HAP-1 (cell line): ENCODE measurements around the gene PRKCE.

Experiments
- DNase-seq, 2 experiments: peaks; one replicate each; pipeline ENCODE4 v3.0.0-alpha.2; 2016 to 2020; ENCODE audit warnings: low spot score in 2 of 2
- H3K27me3 ChIP-seq: fragments of 250-450 bp; sonication (Bioruptor Pico); 2 replicates; pipeline ENCODE4 v1.5.1; 2020; ENCODE audit warnings: low read depth, mild to moderate bottlenecking, moderate library complexity
- H3K36me3 ChIP-seq: fragments of 250-450 bp; sonication (Bioruptor Pico); replicated peaks from 2 replicates; pipeline ENCODE4 v1.5.1; 2020; ENCODE audit warnings: mild to moderate bottlenecking
- H3K4me1 ChIP-seq: fragments of 250-450 bp; sonication (Bioruptor Pico); 2 replicates; pipeline ENCODE4 v1.5.1; 2020; ENCODE audit warnings: mild to moderate bottlenecking
- H3K4me3 ChIP-seq: fragments of 250-450 bp; sonication (Bioruptor Pico); 2 replicates; pipeline ENCODE4 v1.5.1; 2020; ENCODE audit warnings: mild to moderate bottlenecking, moderate library complexity
- H3K9me3 ChIP-seq: fragments of 250-450 bp; sonication (Bioruptor Pico); 2 replicates; pipeline ENCODE4 v1.5.1; 2020; ENCODE audit warnings: mild to moderate bottlenecking, moderate library complexity
- in situ Hi-C: fragments of 300-500 bp; cut with MboI; formaldehyde crosslinking; loops from 3 replicates; pipeline ENCODE4 v1.14.3; 2020; ENCODE audit warnings: low sequenced_read_pairs, inconsistent platforms, mixed read lengths

The PRKCE gene

GRCh38 chr2:46025676-46026075 lies 374.2 kb downstream of the PRKCE start:
- H3K9me3 ChIP-seq, result no peaks in the 10 kb centered on the region
- no peak for DNase-seq
- no peaks in the 10 kb centered on the region for H3K36me3 ChIP-seq
- no peak overlapping the region for H3K4me3 ChIP-seq
- in situ Hi-C loops, result no loop called here
- H3K4me1 ChIP-seq, result no peaks in the 10 kb centered on the region
- no peaks in the 10 kb centered on the region for H3K27me3 ChIP-seq

- Histone ChIP-seq H3K4me3 (no peak overlapping the region), H3K9me3 (no peaks in the 10 kb centered on the region), H3K27me3 (no peaks in the 10 kb centered on the region), H3K4me1 (no peaks in the 10 kb centered on the region), H3K36me3 (no peaks in the 10 kb centered on the region)
- no peak for DNase-seq
- in situ Hi-C loops, result no loop called here
Observed at GRCh38 chr2:46026431-46026830, 375.0 kb downstream of the PRKCE start.

- Histone ChIP-seq H3K27me3 (no peaks in the 10 kb centered on the region), H3K9me3 (no peaks in the 10 kb centered on the region), H3K4me3 (no peak overlapping the region), H3K4me1 (no peaks in the 10 kb centered on the region), H3K36me3 (no peaks in the 10 kb centered on the region)
- in situ Hi-C loops, result no loop called here
- no peak for DNase-seq
Observed at GRCh38 chr2:46029332-46029811, 377.9 kb downstream of the PRKCE start.

- in situ Hi-C loops, result no loop called here
- DNase-seq, result no peak
- Histone ChIP-seq H3K9me3 (no peaks in the 10 kb centered on the region), H3K4me3 (no peak overlapping the region), H3K27me3 (no peaks in the 10 kb centered on the region), H3K36me3 (no peaks in the 10 kb centered on the region), H3K4me1 (no peaks in the 10 kb centered on the region)
Observed at GRCh38 chr2:46030330-46030729, 378.9 kb downstream of the PRKCE start.

- Histone ChIP-seq H3K9me3 (no peaks in the 10 kb centered on the region), H3K36me3 (no peaks in the 10 kb centered on the region), H3K4me3 (no peak overlapping the region), H3K27me3 (no peaks in the 10 kb centered on the region), H3K4me1 (no peaks in the 10 kb centered on the region)
- in situ Hi-C loops, result no loop called here
- DNase-seq, result no peak
Observed at GRCh38 chr2:46032161-46032813, 380.8 kb downstream of the PRKCE start.

GRCh38 chr2:46032996-46033395 lies 381.5 kb downstream of the PRKCE start:
- Histone ChIP-seq H3K27me3 (no peaks in the 10 kb centered on the region), H3K4me3 (no peak overlapping the region), H3K36me3 (no peaks in the 10 kb centered on the region), H3K4me1 (no peaks in the 10 kb centered on the region), H3K9me3 (no peaks in the 10 kb centered on the region)
- DNase-seq, result no peak
- in situ Hi-C loops, result no loop called here

GRCh38 chr2:46034535-46034934 lies 383.1 kb downstream of the PRKCE start:
- Histone ChIP-seq H3K4me3 (no peak overlapping the region), H3K9me3 (no peaks in the 10 kb centered on the region), H3K36me3 (no peaks in the 10 kb centered on the region), H3K27me3 (no peaks in the 10 kb centered on the region), H3K4me1 (no peaks in the 10 kb centered on the region)
- DNase-seq, result no peak
- in situ Hi-C loops, result no loop called here

- Histone ChIP-seq H3K9me3 (no peaks in the 10 kb centered on the region), H3K4me3 (no peak overlapping the region), H3K36me3 (no peaks in the 10 kb centered on the region), H3K27me3 (no peaks in the 10 kb centered on the region), H3K4me1 (no peaks in the 10 kb centered on the region)
- no peak for DNase-seq
- in situ Hi-C loops, result no loop called here
Observed at GRCh38 chr2:46036929-46037328, 385.5 kb downstream of the PRKCE start.

GRCh38 chr2:46039543-46040303 lies 388.2 kb downstream of the PRKCE start:
- in situ Hi-C loops, result no loop called here
- no peaks in the 10 kb centered on the region for H3K4me1 ChIP-seq
- no peaks in the 10 kb centered on the region for H3K9me3 ChIP-seq
- no peaks in the 10 kb centered on the region for H3K36me3 ChIP-seq
- no peaks in the 10 kb centered on the region for H3K27me3 ChIP-seq
- H3K4me3 ChIP-seq, result no peak overlapping the region
- DNase-seq, result no peak

- in situ Hi-C loops, result no loop called here
- no peaks in the 10 kb centered on the region for H3K36me3 ChIP-seq
- no peak for DNase-seq
- no peaks in the 10 kb centered on the region for H3K4me1 ChIP-seq
- no peaks in the 10 kb centered on the region for H3K9me3 ChIP-seq
- H3K27me3 ChIP-seq, result no peaks in the 10 kb centered on the region
- H3K4me3 ChIP-seq, result no peak overlapping the region
Observed at GRCh38 chr2:46040563-46041155, 389.2 kb downstream of the PRKCE start.

GRCh38 chr2:46041434-46041833 lies 390.0 kb downstream of the PRKCE start:
- DNase-seq, result no peak
- Histone ChIP-seq H3K9me3 (no peaks in the 10 kb centered on the region), H3K36me3 (no peaks in the 10 kb centered on the region), H3K4me1 (no peaks in the 10 kb centered on the region), H3K27me3 (no peaks in the 10 kb centered on the region), H3K4me3 (no peak overlapping the region)
- in situ Hi-C loops, result no loop called here

GRCh38 chr2:46042207-46042637 lies 390.7 kb downstream of the PRKCE start:
- H3K36me3 ChIP-seq, result no peaks in the 10 kb centered on the region
- no peak for DNase-seq
- no peaks in the 10 kb centered on the region for H3K4me1 ChIP-seq
- H3K4me3 ChIP-seq, result no peak overlapping the region
- no peaks in the 10 kb centered on the region for H3K9me3 ChIP-seq
- in situ Hi-C loops, result no loop called here
- no peaks in the 10 kb centered on the region for H3K27me3 ChIP-seq

GRCh38 chr2:46042711-46043110 lies 391.2 kb downstream of the PRKCE start:
- DNase-seq, result no peak
- no peaks in the 10 kb centered on the region for H3K27me3 ChIP-seq
- no peaks in the 10 kb centered on the region for H3K36me3 ChIP-seq
- no peaks in the 10 kb centered on the region for H3K4me1 ChIP-seq
- no peaks in the 10 kb centered on the region for H3K9me3 ChIP-seq
- H3K4me3 ChIP-seq, result no peak overlapping the region
- in situ Hi-C loops, result no loop called here

GRCh38 chr2:46045888-46046287 lies 394.4 kb downstream of the PRKCE start:
- DNase-seq, result no peak
- in situ Hi-C loops, result no loop called here
- H3K4me1 ChIP-seq, result no peaks in the 10 kb centered on the region
- H3K9me3 ChIP-seq, result no peaks in the 10 kb centered on the region
- no peaks in the 10 kb centered on the region for H3K36me3 ChIP-seq
- H3K4me3 ChIP-seq, result no peak overlapping the region
- H3K27me3 ChIP-seq, result no peaks in the 10 kb centered on the region
